HEK293 (cell line): Measurements from ENCODE around the gene SETDB2.

ENCODE experiments used
- CTCF ChIA-PET: fragments of 350-600 bp; formaldehyde crosslinking; extraction: SDS; loops from one replicate; lab custom pipeline; 2021; ENCODE audit warnings: antibody characterized with exemption; lab: Yijun Ruan, JAX
- POLR2A ChIA-PET: fragments of 300-600 bp; formaldehyde crosslinking; extraction: SDS; loops from one replicate; lab custom pipeline; 2020; ENCODE audit warnings: antibody characterized with exemption, inconsistent platforms; lab: Yijun Ruan, JAX
- H3K27ac ChIP-seq: fragments of 200-500 bp; sonication (Bioruptor generic); 2 replicates; pipeline ENCODE4 v1.5.1; 2014; ENCODE audit warnings: low read depth, low read length, control low read depth, inconsistent platforms; ENCODE audit errors: extremely low read depth
- H3K36me3 ChIP-seq, 2 experiments: fragments of 200-500 bp in 1 of 2; sonication (Bioruptor generic) in 1 of 2; 1 replicate in 1 of 2; 2 replicates in 1 of 2; pipeline ENCODE4 v1.5.1; 2014 to 2017; ENCODE audit warnings: inconsistent platforms in 2 of 2, low read length in 2 of 2; ENCODE audit not compliant: control insufficient read depth in 2 of 2, insufficient read depth in 1 of 2
- H3K4me1 ChIP-seq: fragments of 200-500 bp; sonication (Bioruptor generic); 2 replicates; pipeline ENCODE4 v1.5.1; 2014; ENCODE audit warnings: mild to moderate bottlenecking, low read length, inconsistent platforms; ENCODE audit not compliant: control insufficient read depth, insufficient read depth
- H3K4me3 ChIP-seq: 2 replicates; pipeline ENCODE4 v1.5.1; 2011; ENCODE audit warnings: low read depth, mild to moderate bottlenecking, control low read depth, low read length, moderate library complexity
- H3K9me3 ChIP-seq: fragments of 200-500 bp; sonication (Bioruptor generic); 2 replicates; pipeline ENCODE4 v1.5.1; 2014; ENCODE audit warnings: low read depth, low read length, inconsistent platforms; ENCODE audit not compliant: control insufficient read depth, insufficient read depth
- FEZF1 ChIP-seq: fragments of 450-650 bp; formaldehyde crosslinking; IDR thresholded peaks from 2 replicates; pipeline ENCODE4 v1.5.1; 2016; ENCODE audit warnings: missing biosample characterization, missing genetic modification characterization
- HOXD13 ChIP-seq: sonication (generic); formaldehyde crosslinking; IDR thresholded peaks from 2 replicates; pipeline ENCODE4 v1.8.0; 2022; ENCODE audit warnings: missing genetic modification reagents, borderline replicate concordance
- KLF16 ChIP-seq: fragments of 450-650 bp; formaldehyde crosslinking; IDR thresholded peaks from 2 replicates; pipeline ENCODE4 v1.5.1; 2017; ENCODE audit warnings: missing biosample characterization, missing genetic modification characterization
- KLF7 ChIP-seq: fragments of 450-650 bp; formaldehyde crosslinking; IDR thresholded peaks from 2 replicates; pipeline ENCODE4 v1.5.1; 2016; ENCODE audit warnings: missing biosample characterization, missing genetic modification characterization, borderline replicate concordance
- PRDM1 ChIP-seq: fragments of 450-650 bp; formaldehyde crosslinking; IDR thresholded peaks from 2 replicates; pipeline ENCODE4; 2016; ENCODE audit warnings: missing biosample characterization, missing genetic modification characterization
- ZNF133 ChIP-seq: fragments of 450-650 bp; formaldehyde crosslinking; IDR thresholded peaks from 2 replicates; pipeline ENCODE4 v1.5.1; 2016; ENCODE audit warnings: missing biosample characterization, missing genetic modification characterization
- ZNF174 ChIP-seq: fragments of 450-650 bp; formaldehyde crosslinking; IDR thresholded peaks from 2 replicates; pipeline ENCODE4 v1.5.0; 2017; ENCODE audit warnings: missing biosample characterization, mild to moderate bottlenecking, missing genetic modification characterization
- ZNF184 ChIP-seq: fragments of 450-650 bp; IDR thresholded peaks from 2 replicates; pipeline ENCODE4 v1.5.1; 2018; ENCODE audit warnings: missing biosample characterization, mild to moderate bottlenecking, missing genetic modification characterization
- ZNF214 ChIP-seq: fragments of 450-650 bp; formaldehyde crosslinking; IDR thresholded peaks from 2 replicates; pipeline ENCODE4 v1.5.1; 2017; ENCODE audit warnings: missing biosample characterization, mild to moderate bottlenecking, missing genetic modification characterization, borderline replicate concordance
- ZNF223 ChIP-seq: fragments of 450-650 bp; formaldehyde crosslinking; IDR thresholded peaks from 2 replicates; pipeline ENCODE4 v1.5.1; 2016; ENCODE audit warnings: missing biosample characterization, missing genetic modification characterization
- ZNF274 ChIP-seq, 2 experiments: fragments of 200-500 bp in 1 of 2; fragments of 450-650 bp in 1 of 2; sonication (Bioruptor generic) in 1 of 2; formaldehyde crosslinking in 1 of 2; IDR thresholded peaks; 2 replicates each; pipeline versions ENCODE4 v1.5.1 to v1.6.1; 2014 to 2016; ENCODE audit warnings: borderline replicate concordance in 1 of 2, inconsistent platforms in 1 of 2, low read length in 1 of 2, missing biosample characterization in 1 of 2, missing genetic modification characterization in 1 of 2
- ZNF324 ChIP-seq: fragments of 450-650 bp; formaldehyde crosslinking; IDR thresholded peaks from 2 replicates; pipeline ENCODE4 v1.5.1; 2016; ENCODE audit warnings: missing biosample characterization, missing genetic modification characterization
- ZNF37A ChIP-seq: fragments of 450-650 bp; IDR thresholded peaks from 2 replicates; pipeline ENCODE4 v1.5.1; 2018; ENCODE audit warnings: missing biosample characterization, missing genetic modification characterization
- ZNF391 ChIP-seq: fragments of 450-650 bp; formaldehyde crosslinking; IDR thresholded peaks from 2 replicates; pipeline ENCODE4 v1.5.1; 2016; ENCODE audit warnings: low read depth, missing biosample characterization, missing genetic modification characterization, borderline replicate concordance
- ZNF416 ChIP-seq: fragments of 450-650 bp; formaldehyde crosslinking; IDR thresholded peaks from 2 replicates; pipeline ENCODE4 v1.5.1; 2016; ENCODE audit warnings: missing biosample characterization, missing genetic modification characterization
- ZNF473 ChIP-seq: fragments of 450-650 bp; formaldehyde crosslinking; IDR thresholded peaks from 2 replicates; pipeline ENCODE4 v1.5.1; 2017; ENCODE audit warnings: missing biosample characterization, missing genetic modification characterization
- ZNF560 ChIP-seq: fragments of 450-650 bp; formaldehyde crosslinking; IDR thresholded peaks from 2 replicates; pipeline ENCODE4 v1.5.1; 2017; ENCODE audit warnings: missing biosample characterization, missing genetic modification characterization, borderline replicate concordance
- ZNF624 ChIP-seq: fragments of 450-650 bp; formaldehyde crosslinking; IDR thresholded peaks from 2 replicates; pipeline ENCODE4 v1.5.1; 2017; ENCODE audit warnings: missing biosample characterization, missing genetic modification characterization
- ZNF791 ChIP-seq: fragments of 450-650 bp; formaldehyde crosslinking; IDR thresholded peaks from 2 replicates; pipeline ENCODE4 v1.5.1; 2016; ENCODE audit warnings: missing biosample characterization, missing genetic modification characterization
- ZSCAN23 ChIP-seq: fragments of 450-650 bp; formaldehyde crosslinking; IDR thresholded peaks from 2 replicates; pipeline ENCODE4 v1.5.1; 2016; ENCODE audit warnings: missing biosample characterization, missing genetic modification characterization
- TF ChIP-seq, protein P1 (sequence below): fragments of 450-650 bp; formaldehyde crosslinking; IDR thresholded peaks from 2 replicates; pipeline ENCODE4 v1.5.1; 2016; ENCODE audit warnings: missing biosample characterization, missing genetic modification characterization
- TF ChIP-seq, protein P2 (sequence below): fragments of 450-650 bp; formaldehyde crosslinking; IDR thresholded peaks from 2 replicates; pipeline ENCODE4 v1.5.1; 2016; ENCODE audit warnings: missing biosample characterization, missing genetic modification characterization, borderline replicate concordance
- TF ChIP-seq, protein P3 (sequence below): fragments of 450-650 bp; formaldehyde crosslinking; IDR thresholded peaks from 2 replicates; pipeline ENCODE4 v1.5.1; 2017; ENCODE audit warnings: missing biosample characterization, mild to moderate bottlenecking, missing genetic modification characterization, moderate library complexity

Gene SETDB2

DNA sequence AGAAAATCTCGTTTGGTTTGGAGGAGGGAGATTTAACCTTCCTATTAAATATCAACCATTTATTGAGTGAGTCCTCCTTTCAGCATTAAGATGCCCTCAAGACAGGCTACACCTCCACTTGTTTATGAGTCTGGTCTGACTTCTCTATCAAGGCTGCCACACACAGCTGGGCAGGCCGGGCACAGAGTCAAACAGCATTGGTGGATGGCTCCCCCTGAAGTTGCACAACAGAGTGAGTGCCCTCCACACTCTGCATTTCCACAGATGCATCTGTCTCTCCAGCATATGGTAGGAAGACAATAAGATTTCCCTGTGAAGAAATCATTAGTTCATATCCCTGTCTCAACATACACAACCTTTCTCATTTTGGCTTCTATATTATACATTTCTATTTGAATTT is 83.0 kb downstream of the SETDB2 start (continued):
- TF ChIP-seq, protein P1, sequence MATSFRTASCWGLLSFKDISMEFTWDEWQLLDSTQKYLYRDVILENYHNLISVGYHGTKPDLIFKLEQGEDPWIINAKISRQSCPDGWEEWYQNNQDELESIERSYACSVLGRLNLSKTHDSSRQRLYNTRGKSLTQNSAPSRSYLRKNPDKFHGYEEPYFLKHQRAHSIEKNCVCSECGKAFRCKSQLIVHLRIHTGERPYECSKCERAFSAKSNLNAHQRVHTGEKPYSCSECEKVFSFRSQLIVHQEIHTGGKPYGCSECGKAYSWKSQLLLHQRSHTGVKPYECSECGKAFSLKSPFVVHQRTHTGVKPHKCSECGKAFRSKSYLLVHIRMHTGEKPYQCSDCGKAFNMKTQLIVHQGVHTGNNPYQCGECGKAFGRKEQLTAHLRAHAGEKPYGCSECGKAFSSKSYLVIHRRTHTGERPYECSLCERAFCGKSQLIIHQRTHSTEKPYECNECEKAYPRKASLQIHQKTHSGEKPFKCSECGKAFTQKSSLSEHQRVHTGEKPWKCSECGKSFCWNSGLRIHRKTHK: no peak
- no peak for TF ChIP-seq ZNF391 (tag by site-specific recombination)
- no peak for TF ChIP-seq KLF16

DNA sequence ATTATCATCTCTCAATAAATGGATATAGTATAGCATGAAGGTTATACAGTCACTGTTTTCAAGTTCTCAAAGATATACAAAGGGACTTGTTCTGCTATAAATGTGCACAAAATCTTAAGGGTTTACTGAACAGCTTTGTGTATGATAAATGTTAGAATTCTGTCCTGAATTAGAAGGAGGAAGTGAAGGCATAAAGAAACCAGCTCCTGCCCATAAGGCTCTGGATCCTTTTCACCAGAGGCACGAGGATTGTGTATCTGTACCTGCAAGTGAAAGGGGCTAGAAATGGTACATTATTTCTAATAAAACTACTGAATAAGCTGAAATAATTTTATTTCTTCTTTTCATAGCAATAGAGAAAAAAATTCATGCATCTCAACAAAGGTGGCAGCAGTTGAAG is 84.1 kb downstream of the SETDB2 start:
- H3K36me3 ChIP-seq: peaks cover 0 to 10% of the 10 kb centered on the region in 2 experiments; a peak in 1 of 3 replicates
- TF ChIP-seq ZNF174 (no peak), ZNF560 (tag by site-specific recombination) (no peak), PRDM1 (no peak), ZNF324 (tag by site-specific recombination) (no peak), HOXD13 (CRISPR knock-in tag) (no peak), FEZF1 (no peak), ZNF184 (no peak), ZSCAN23 (no peak), ZNF274 (IDR thresholded peaks at IDR 0.05; ENCODE audit: low read length) (no peak), ZNF274 (tag by site-specific recombination; IDR thresholded peaks at IDR 0.05; ENCODE audit: borderline replicate concordance) (no peak), ZNF214 (tag by site-specific recombination) (no peak), ZNF223 (tag by site-specific recombination) (no peak), ZNF133 (tag by site-specific recombination) (no peak), ZNF473 (tag by site-specific recombination) (no peak), ZNF624 (tag by site-specific recombination) (no peak), ZNF416 (no peak), KLF7 (no peak), ZNF791 (no peak), ZNF37A (tag by site-specific recombination) (no peak)
- TF ChIP-seq, protein P2, sequence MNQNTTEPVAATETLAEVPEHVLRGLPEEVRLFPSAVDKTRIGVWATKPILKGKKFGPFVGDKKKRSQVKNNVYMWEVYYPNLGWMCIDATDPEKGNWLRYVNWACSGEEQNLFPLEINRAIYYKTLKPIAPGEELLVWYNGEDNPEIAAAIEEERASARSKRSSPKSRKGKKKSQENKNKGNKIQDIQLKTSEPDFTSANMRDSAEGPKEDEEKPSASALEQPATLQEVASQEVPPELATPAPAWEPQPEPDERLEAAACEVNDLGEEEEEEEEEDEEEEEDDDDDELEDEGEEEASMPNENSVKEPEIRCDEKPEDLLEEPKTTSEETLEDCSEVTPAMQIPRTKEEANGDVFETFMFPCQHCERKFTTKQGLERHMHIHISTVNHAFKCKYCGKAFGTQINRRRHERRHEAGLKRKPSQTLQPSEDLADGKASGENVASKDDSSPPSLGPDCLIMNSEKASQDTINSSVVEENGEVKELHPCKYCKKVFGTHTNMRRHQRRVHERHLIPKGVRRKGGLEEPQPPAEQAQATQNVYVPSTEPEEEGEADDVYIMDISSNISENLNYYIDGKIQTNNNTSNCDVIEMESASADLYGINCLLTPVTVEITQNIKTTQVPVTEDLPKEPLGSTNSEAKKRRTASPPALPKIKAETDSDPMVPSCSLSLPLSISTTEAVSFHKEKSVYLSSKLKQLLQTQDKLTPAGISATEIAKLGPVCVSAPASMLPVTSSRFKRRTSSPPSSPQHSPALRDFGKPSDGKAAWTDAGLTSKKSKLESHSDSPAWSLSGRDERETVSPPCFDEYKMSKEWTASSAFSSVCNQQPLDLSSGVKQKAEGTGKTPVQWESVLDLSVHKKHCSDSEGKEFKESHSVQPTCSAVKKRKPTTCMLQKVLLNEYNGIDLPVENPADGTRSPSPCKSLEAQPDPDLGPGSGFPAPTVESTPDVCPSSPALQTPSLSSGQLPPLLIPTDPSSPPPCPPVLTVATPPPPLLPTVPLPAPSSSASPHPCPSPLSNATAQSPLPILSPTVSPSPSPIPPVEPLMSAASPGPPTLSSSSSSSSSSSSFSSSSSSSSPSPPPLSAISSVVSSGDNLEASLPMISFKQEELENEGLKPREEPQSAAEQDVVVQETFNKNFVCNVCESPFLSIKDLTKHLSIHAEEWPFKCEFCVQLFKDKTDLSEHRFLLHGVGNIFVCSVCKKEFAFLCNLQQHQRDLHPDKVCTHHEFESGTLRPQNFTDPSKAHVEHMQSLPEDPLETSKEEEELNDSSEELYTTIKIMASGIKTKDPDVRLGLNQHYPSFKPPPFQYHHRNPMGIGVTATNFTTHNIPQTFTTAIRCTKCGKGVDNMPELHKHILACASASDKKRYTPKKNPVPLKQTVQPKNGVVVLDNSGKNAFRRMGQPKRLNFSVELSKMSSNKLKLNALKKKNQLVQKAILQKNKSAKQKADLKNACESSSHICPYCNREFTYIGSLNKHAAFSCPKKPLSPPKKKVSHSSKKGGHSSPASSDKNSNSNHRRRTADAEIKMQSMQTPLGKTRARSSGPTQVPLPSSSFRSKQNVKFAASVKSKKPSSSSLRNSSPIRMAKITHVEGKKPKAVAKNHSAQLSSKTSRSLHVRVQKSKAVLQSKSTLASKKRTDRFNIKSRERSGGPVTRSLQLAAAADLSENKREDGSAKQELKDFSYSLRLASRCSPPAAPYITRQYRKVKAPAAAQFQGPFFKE: no peak
- TF ChIP-seq, protein P3, sequence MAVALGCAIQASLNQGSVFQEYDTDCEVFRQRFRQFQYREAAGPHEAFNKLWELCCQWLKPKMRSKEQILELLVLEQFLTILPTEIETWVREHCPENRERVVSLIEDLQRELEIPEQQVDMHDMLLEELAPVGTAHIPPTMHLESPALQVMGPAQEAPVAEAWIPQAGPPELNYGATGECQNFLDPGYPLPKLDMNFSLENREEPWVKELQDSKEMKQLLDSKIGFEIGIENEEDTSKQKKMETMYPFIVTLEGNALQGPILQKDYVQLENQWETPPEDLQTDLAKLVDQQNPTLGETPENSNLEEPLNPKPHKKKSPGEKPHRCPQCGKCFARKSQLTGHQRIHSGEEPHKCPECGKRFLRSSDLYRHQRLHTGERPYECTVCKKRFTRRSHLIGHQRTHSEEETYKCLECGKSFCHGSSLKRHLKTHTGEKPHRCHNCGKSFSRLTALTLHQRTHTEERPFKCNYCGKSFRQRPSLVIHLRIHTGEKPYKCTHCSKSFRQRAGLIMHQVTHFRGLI (tag by site-specific recombination): no peak
- TF ChIP-seq, all 188 proteins: peak for 0
- Histone ChIP-seq H3K4me1 (no peaks in the 10 kb centered on the region), H3K9me3 (no peaks in the 10 kb centered on the region), H3K27ac (no peak overlapping the region), H3K4me3 (no peak overlapping the region)
- POLR2A ChIA-PET: no interaction called here
- CTCF ChIA-PET: no interaction called here
